ENCODE measurements around the gene SEL1L3. TPM values are rescaled to one million over a fixed set of nuclear protein-coding genes. Genes with fewer than 3 reads are reported as not detected.

SEL1L3 gene
- total RNA-seq, result 280 and 291 TPM in 2 replicates
- total RNA-seq (2013), result 317 TPM
- 101 and 120 TPM in 2 replicates for polyA plus RNA-seq
- 222 and 300 TPM in 2 replicates for polyA minus RNA-seq

DNA sequence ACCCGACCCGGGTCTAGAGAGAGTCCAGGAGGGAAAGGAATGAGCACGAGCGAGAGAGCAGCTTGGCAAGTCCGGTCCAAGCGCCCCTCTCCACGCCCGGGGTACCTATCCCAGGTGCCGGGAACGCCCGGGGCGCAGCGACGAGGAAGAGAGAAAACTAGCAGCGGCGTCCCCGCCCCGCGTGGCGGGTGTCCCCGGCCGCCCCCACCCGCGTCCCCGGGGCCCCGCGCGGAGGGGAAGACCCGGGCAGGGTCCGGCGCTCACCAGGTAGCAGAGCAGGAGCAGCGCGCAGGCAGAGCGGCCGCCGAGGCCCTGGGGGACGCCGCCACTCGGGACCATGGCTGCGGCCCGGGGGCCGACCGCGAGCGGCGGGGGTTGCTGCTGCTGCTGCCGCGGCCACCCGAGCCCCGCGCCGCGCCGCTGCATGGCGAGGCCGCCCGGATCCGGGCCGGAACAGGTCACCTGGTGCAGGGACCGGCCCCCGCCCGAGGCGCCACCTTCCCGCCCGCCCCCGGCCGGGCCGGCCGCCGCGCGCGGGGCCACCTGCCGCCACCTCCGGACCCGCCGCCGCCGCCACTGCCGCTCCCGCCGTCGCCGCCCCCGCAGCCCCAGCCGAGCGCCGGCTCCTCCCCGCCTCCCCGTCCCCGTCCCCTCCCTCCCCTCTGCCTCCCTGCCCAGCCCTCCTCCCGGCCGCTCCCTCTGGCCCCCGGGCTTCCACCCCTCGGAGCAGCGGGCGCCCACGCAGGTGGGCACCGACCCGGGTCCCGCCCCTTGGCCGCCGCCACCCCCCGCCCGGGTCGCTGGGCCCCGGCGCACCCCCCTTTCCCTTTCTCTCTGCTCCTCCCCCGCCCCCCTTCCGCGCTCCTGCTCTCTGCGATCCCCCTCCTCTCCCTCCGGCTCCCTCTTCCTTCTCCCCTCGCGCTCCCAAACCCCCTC is at the start of gene SEL1L3:
TSS of gene SEL1L3 (minus strand) at position 578 of the 936 bp plus-strand sequence. CDS start at position 426, 152 bp downstream.
- WGBS (ENCODE audit: insufficient coverage), result under 1% methylated on average over 103 of the region's 115 CpGs
- Histone ChIP-seq H3K4me2 (replicated peaks; ENCODE audit: low read depth, low read length, poor library complexity, severe bottlenecking) (peak within 1 kb of the TSS; percentile 94), H3K4me3 (ENCODE audit: control extremely low read depth in 1 of 5, extremely low read depth in 1 of 5, insufficient read depth in 1 of 5, low read depth in 2 of 5, low read length in 4 of 5) (peak within 1 kb of the TSS; percentile 71 to 90 (median 82))

More for the DNA sequence above, at the start of gene SEL1L3:
- intact Hi-C loops (cut with micrococcal nuclease), result loop anchor here (1.0 to 10.0 kb wide), 5 partner anchors 16 to 1130 kb away; partner anchors contain the start of genes RBPJ and TBC1D19
- peak within 1 kb of the TSS; percentile 93 for H3K4me3 Mint-ChIP-seq
- Histone ChIP-seq H3K36me3 (replicated peaks in 1 of 2; ENCODE audit: control extremely low read depth in 1 of 2, control insufficient read depth in 1 of 2, extremely low read depth in 1 of 2, insufficient read depth in 2 of 2, low read length in 1 of 2) (peaks cover 0 to 21% of the 10 kb centered on the region in 2 experiments), H3K4me1 (ENCODE audit: control insufficient read depth in 2 of 2, insufficient read depth in 2 of 2, low read length in 2 of 2) (peaks cover 78 to 79% of the 10 kb centered on the region in 2 donors), H3K27me3 (replicated peaks in 1 of 4; ENCODE audit: control extremely low read depth in 1 of 4, control insufficient read depth in 3 of 4, insufficient read depth in 4 of 4, low read length in 3 of 4) (no peaks in the 10 kb centered on the region), H2AFZ (ENCODE audit: insufficient read depth, low read depth, low read length, poor library complexity, severe bottlenecking) (peak within 1 kb of the TSS; percentile 77), H3K27ac (ENCODE audit: low read length in 2 of 2) (peak within 1 kb of the TSS; percentile 86 to 88), H3K9ac (ENCODE audit: low read length) (peak within 1 kb of the TSS; percentile 82), H3K9me3 (ENCODE audit: control extremely low read depth in 1 of 3, control insufficient read depth in 2 of 3, insufficient read depth in 1 of 3, low read length in 2 of 3) (no peaks in the 10 kb centered on the region), H3K79me2 (ENCODE audit: control insufficient read depth, insufficient read depth, low read length) (peaks cover 71% of the 10 kb centered on the region), H4K20me1 (ENCODE audit: control insufficient read depth, insufficient read depth, low read length, poor library complexity, severe bottlenecking) (peaks cover 13% of the 10 kb centered on the region)
- POLR2A ChIA-PET, result interaction anchor here (0.7 to 3.8 kb wide), 7 partner anchors 8 to 511 kb away, joined by 3 to 19 read pairs (median 6); partner anchors contain the start of gene SMIM20
- peak; percentile 78 for DNase-seq
- H3K4me1 Mint-ChIP-seq, result peaks cover 78% of the 10 kb centered on the region
- CTCF ChIA-PET, result interaction anchor here (1.1 to 1.6 kb wide), 3 partner anchors 13 to 51 kb away, joined by 4 to 8 read pairs (median 5); partner anchors contain the start of gene SMIM20
- H3K9me3 Mint-ChIP-seq (ENCODE audit: insufficient read depth), result no peaks in the 10 kb centered on the region
- peak within 1 kb of the TSS; percentile 95 for H3K27ac Mint-ChIP-seq
- H3K27me3 Mint-ChIP-seq, result no peaks in the 10 kb centered on the region
- ATAC-seq (ENCODE audit: low read depth), result peak; percentile 53
- TF ChIP-seq EZH2 (IDR thresholded peaks at IDR 0.05; ENCODE audit: borderline replicate concordance, insufficient read depth, low read depth, low read length, poor library complexity, severe bottlenecking), result no peak
- TF ChIP-seq, protein P1, sequence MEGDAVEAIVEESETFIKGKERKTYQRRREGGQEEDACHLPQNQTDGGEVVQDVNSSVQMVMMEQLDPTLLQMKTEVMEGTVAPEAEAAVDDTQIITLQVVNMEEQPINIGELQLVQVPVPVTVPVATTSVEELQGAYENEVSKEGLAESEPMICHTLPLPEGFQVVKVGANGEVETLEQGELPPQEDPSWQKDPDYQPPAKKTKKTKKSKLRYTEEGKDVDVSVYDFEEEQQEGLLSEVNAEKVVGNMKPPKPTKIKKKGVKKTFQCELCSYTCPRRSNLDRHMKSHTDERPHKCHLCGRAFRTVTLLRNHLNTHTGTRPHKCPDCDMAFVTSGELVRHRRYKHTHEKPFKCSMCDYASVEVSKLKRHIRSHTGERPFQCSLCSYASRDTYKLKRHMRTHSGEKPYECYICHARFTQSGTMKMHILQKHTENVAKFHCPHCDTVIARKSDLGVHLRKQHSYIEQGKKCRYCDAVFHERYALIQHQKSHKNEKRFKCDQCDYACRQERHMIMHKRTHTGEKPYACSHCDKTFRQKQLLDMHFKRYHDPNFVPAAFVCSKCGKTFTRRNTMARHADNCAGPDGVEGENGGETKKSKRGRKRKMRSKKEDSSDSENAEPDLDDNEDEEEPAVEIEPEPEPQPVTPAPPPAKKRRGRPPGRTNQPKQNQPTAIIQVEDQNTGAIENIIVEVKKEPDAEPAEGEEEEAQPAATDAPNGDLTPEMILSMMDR (IDR thresholded peaks at IDR 0.05), result no peak
